Smooth muscle cell (in vitro differentiated cells): ENCODE results near the gene MAML2. TPM values are rescaled to one million over a fixed set of nuclear protein-coding genes. Genes with fewer than 3 reads are reported as not detected.
A peak's percentile ranks its signal among the peaks of the same experiment; 100 is the strongest.

Experiments used
- DNase-seq: peaks from one replicate; lab custom pipeline; 2025; ENCODE audit not compliant: unreplicated experiment; lab: John Stamatoyannopoulos, UW
- H2AFZ ChIP-seq: fragments of 200-600 bp; sonication (generic); 2 replicates; pipeline ENCODE4 v1.6.0; 2016; ENCODE audit warnings: antibody characterized with exemption, low read depth, mild to moderate bottlenecking
- H3F3A ChIP-seq: fragments of 200-600 bp; sonication (generic); 2 replicates; pipeline ENCODE4 v1.6.0; 2017; ENCODE audit warnings: antibody characterized with exemption, low read depth
- H3K27ac ChIP-seq: fragments of 200-600 bp; sonication (generic); 2 replicates; pipeline ENCODE4 v1.5.1; 2016; ENCODE audit warnings: low read depth, mild to moderate bottlenecking
- H3K27me3 ChIP-seq: fragments of 200-600 bp; sonication (generic); 2 replicates; pipeline ENCODE4 v1.6.1; 2016; ENCODE audit warnings: low read depth, mild to moderate bottlenecking
- H3K36me3 ChIP-seq: fragments of 200-600 bp; sonication (generic); 2 replicates; pipeline ENCODE4 v1.5.1; 2016; ENCODE audit warnings: low read depth
- H3K4me1 ChIP-seq: fragments of 200-600 bp; sonication (generic); 2 replicates; pipeline ENCODE4 v1.5.1; 2016; ENCODE audit warnings: low read depth
- H3K4me2 ChIP-seq: fragments of 200-600 bp; sonication (generic); 2 replicates; pipeline ENCODE4 v1.6.0; 2016; ENCODE audit warnings: mild to moderate bottlenecking
- H3K4me3 ChIP-seq: fragments of 200-600 bp; sonication (generic); 2 replicates; pipeline ENCODE4 v1.5.1; 2016; ENCODE audit warnings: mild to moderate bottlenecking
- H3K79me2 ChIP-seq: fragments of 200-600 bp; sonication (generic); 2 replicates; pipeline ENCODE4 v1.6.0; 2016; ENCODE audit warnings: low read depth, mild to moderate bottlenecking
- H3K9ac ChIP-seq: fragments of 200-600 bp; sonication (generic); 2 replicates; pipeline ENCODE4 v1.6.0; 2016; ENCODE audit warnings: low read depth
- H3K9me3 ChIP-seq: fragments of 200-600 bp; sonication (generic); replicated peaks from 2 replicates; pipeline ENCODE4 v1.5.1; 2016; ENCODE audit warnings: low read depth
- H4K20me1 ChIP-seq: fragments of 200-600 bp; sonication (generic); 2 replicates; pipeline ENCODE4 v1.6.0; 2016; ENCODE audit warnings: low read depth
- WGBS: methylation state at CpG from one replicate; pipeline ENCODE4 v1.1.7; 2016; ENCODE audit warnings: low lambda C conversion rate; 5-methylcytosine and 5-hydroxymethylcytosine counted together
- polyA plus RNA-seq: library from polyadenylated mRNA; unstranded; fragments of >200 nt; fragmentation: Nextera tagmentation; extraction: Ambion mirVana; gene quantifications from 2 replicates; pipeline ENCODE4 v1.2.1, GENCODE V29; 2016
- total RNA-seq: library from RNA; depleted of rRNA; stranded (reverse); fragments of >200 nt; gene quantifications from 2 replicates; pipeline ENCODE4 v1.2.3, GENCODE V29; 2014
- TF ChIP-seq, protein P1 (sequence below): fragments of 200-600 bp; sonication (generic); IDR thresholded peaks from 2 replicates; pipeline ENCODE4 v1.5.1; 2017; ENCODE audit warnings: borderline replicate concordance, mild to moderate bottlenecking, antibody characterized with exemption; ENCODE audit not compliant: insufficient read depth, poor library complexity, severe bottlenecking

Gene MAML2
- total and polyA plus RNA-seq, 2 experiments from 2014 or later, result 8.7 to 52.4 TPM

DNA sequence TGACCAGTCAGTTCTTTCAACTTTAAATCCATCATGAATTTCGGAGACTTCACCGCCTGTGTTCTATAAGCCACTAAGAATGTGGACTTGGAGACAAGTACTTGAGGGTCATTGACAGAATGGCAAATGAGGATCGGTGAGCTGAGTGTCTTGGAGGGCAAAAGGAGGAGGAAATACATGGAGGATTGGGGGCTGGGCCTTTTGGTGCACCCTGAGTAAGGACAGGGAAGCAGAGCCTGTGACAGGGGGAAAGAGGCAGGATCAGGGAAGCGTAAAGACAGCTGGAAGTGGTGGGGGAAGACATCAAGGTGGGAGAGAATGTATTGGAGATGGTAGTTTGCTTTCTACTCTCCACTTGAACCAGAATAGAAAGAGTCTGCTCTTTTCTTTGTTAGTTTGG, 348.7 kb downstream of the MAML2 start:
- no peaks in the 10 kb centered on the region for H3K9me3 ChIP-seq

DNA sequence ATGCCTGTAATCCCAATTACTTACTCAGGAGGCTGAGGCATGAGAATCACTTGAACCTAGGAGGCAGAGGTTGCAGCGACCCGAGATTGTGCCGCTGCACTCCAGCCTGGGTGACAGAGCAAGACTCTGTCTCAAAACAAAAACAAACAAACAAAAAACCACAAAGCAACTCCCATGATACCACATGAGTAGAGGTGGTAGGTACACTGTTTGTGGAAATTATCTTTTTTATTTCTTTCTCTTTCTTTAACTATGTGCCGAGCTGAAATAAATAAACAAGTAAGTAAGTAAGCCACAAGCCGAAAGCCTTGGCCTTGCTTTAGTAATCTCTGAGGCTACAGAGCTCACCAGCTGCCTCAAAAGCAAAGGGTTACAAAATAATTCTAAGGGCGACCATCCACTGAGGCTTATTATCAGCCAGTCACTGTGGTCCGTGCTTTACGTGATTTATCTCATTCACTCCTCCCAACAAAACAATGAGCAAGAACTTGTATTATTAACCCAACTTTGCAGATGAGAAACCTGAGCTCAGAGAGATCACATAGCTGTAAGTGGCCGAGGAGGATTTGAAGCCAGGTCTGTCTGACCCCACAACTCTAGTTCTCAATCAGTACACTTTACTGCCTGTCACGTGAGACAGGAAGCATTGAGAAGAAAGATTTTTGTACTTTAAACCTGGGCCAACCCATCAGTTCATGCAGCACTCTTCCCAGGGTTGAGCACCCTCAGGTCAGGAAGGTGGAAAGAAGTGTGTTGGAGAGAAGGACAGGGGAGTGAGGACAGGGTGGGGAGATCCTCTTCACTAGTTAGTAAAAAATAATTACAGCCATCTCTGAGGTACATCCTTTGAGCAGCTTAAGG, 349.3 kb downstream of the MAML2 start:
- peaks cover 14% of the 10 kb centered on the region for H4K20me1 ChIP-seq
- peaks cover 15% of the 10 kb centered on the region for H3F3A ChIP-seq
- no peaks in the 10 kb centered on the region for H3K36me3 ChIP-seq
- H3K27ac ChIP-seq, result peak overlapping the region; percentile 54
- no peak overlapping the region for H3K4me2 ChIP-seq
- H3K9me3 ChIP-seq, result no peaks in the 10 kb centered on the region
- no peak overlapping the region for H3K9ac ChIP-seq
- no peaks in the 10 kb centered on the region for H3K27me3 ChIP-seq
- WGBS, result 59% methylated on average over 10 of the region's 10 CpGs
- no peak for DNase-seq
- TF ChIP-seq, protein P1, sequence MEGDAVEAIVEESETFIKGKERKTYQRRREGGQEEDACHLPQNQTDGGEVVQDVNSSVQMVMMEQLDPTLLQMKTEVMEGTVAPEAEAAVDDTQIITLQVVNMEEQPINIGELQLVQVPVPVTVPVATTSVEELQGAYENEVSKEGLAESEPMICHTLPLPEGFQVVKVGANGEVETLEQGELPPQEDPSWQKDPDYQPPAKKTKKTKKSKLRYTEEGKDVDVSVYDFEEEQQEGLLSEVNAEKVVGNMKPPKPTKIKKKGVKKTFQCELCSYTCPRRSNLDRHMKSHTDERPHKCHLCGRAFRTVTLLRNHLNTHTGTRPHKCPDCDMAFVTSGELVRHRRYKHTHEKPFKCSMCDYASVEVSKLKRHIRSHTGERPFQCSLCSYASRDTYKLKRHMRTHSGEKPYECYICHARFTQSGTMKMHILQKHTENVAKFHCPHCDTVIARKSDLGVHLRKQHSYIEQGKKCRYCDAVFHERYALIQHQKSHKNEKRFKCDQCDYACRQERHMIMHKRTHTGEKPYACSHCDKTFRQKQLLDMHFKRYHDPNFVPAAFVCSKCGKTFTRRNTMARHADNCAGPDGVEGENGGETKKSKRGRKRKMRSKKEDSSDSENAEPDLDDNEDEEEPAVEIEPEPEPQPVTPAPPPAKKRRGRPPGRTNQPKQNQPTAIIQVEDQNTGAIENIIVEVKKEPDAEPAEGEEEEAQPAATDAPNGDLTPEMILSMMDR, result no peak
- H2AFZ ChIP-seq, result no peak overlapping the region
- no peak overlapping the region for H3K4me3 ChIP-seq
- H3K4me1 ChIP-seq, result peaks cover 8% of the 10 kb centered on the region
- peaks cover 6% of the 10 kb centered on the region for H3K79me2 ChIP-seq

More for the DNA sequence above, 348.7 kb downstream of the MAML2 start:
- Histone ChIP-seq H2AFZ (no peak overlapping the region), H3F3A (peaks cover 16% of the 10 kb centered on the region), H3K27ac (peak overlapping the region; percentile 54), H3K79me2 (peaks cover 12% of the 10 kb centered on the region), H3K36me3 (no peaks in the 10 kb centered on the region), H4K20me1 (peaks cover 17% of the 10 kb centered on the region), H3K4me2 (no peak overlapping the region), H3K4me1 (peaks cover 8% of the 10 kb centered on the region), H3K27me3 (no peaks in the 10 kb centered on the region), H3K4me3 (no peak overlapping the region), H3K9ac (no peak overlapping the region)
- TF ChIP-seq, protein P1, result no peak
- WGBS, result 82% methylated on average over 4 of the region's 4 CpGs
- DNase-seq, result no peak

DNA sequence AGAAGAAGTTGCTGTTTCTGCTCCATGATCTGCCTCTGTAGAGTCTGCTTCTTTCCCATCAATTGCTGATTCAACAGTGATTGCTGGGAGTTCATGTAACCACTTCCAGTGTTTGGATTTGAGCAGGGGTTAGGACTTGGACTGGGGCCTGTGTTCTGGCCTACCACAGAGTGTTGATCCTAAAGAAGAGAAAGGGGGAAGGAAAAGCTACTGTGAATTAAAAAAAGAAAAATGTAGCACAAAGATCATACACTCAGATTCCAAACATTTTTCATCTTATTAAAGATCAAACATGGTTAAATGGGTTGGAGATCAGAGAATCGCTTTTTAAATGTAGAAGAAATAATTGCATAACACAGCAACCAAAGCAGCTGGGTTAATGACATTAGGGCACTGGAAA, 351.4 kb downstream of the MAML2 start:
- peaks cover 4% of the 10 kb centered on the region for H3K79me2 ChIP-seq
- peaks cover 14% of the 10 kb centered on the region for H3F3A ChIP-seq
- H3K9ac ChIP-seq, result no peak overlapping the region
- TF ChIP-seq, protein P1, result no peak
- no peaks in the 10 kb centered on the region for H3K36me3 ChIP-seq
- no peaks in the 10 kb centered on the region for H3K9me3 ChIP-seq
- peak overlapping the region; percentile 54 for H3K27ac ChIP-seq
- no peak overlapping the region for H2AFZ ChIP-seq
- H3K4me2 ChIP-seq, result peak overlapping the region; percentile 64
- peaks cover 4% of the 10 kb centered on the region for H4K20me1 ChIP-seq
- 41% methylated on average over 1 of the region's 1 CpG for WGBS
- H3K27me3 ChIP-seq, result no peaks in the 10 kb centered on the region
- H3K4me1 ChIP-seq, result peaks cover 14% of the 10 kb centered on the region
- no peak for DNase-seq
- H3K4me3 ChIP-seq, result no peak overlapping the region
